Osteoblast (primary cell): Measurements from ENCODE around the gene MCM5. TPM values are rescaled to one million over a fixed set of nuclear protein-coding genes. Genes with fewer than 3 reads are reported as not detected.

Source experiments
- DNase-seq: peaks from one replicate; pipeline ENCODE4 v3.0.0; 2011; ENCODE audit warnings: low spot score, mixed read lengths; ENCODE audit not compliant: insufficient read length; ENCODE audit errors: missing footprints
- H2AFZ ChIP-seq: 2 replicates; pipeline ENCODE4 v1.6.0; 2011; ENCODE audit warnings: mild to moderate bottlenecking, low read length
- H3K27ac ChIP-seq: 2 replicates; pipeline ENCODE4 v1.5.1; 2011; ENCODE audit warnings: mild to moderate bottlenecking, low read depth, low read length, moderate library complexity
- H3K27me3 ChIP-seq: 2 replicates; pipeline ENCODE4 v1.6.0; 2012; ENCODE audit warnings: mild to moderate bottlenecking, control low read depth, inconsistent platforms, low read length, moderate library complexity; ENCODE audit not compliant: insufficient read depth
- H3K36me3 ChIP-seq: 2 replicates; pipeline ENCODE4 v1.5.1; 2011; ENCODE audit warnings: mild to moderate bottlenecking, low read length, control low read depth, moderate library complexity; ENCODE audit not compliant: insufficient read depth
- H3K4me1 ChIP-seq: 2 replicates; pipeline ENCODE4 v1.5.1; 2011; ENCODE audit warnings: mild to moderate bottlenecking, low read length, control low read depth, moderate library complexity; ENCODE audit not compliant: insufficient read depth
- H3K4me2 ChIP-seq: 2 replicates; pipeline ENCODE4 v1.6.0; 2011; ENCODE audit warnings: mild to moderate bottlenecking, low read length; ENCODE audit not compliant: insufficient read depth
- H3K4me3 ChIP-seq: fragments of 200-600 bp; sonication (generic); 3 replicates; pipeline ENCODE4 v1.5.1; 2012; ENCODE audit warnings: mild to moderate bottlenecking, low read length, inconsistent platforms; ENCODE audit not compliant: insufficient read depth
- H3K79me2 ChIP-seq: 2 replicates; pipeline ENCODE4 v1.6.0; 2012; ENCODE audit warnings: mild to moderate bottlenecking, low read length, control low read depth, inconsistent platforms; ENCODE audit not compliant: insufficient read depth
- H3K9me3 ChIP-seq: 2 replicates; pipeline ENCODE4 v1.5.1; 2011; ENCODE audit warnings: low read depth, low read length, control low read depth
- H4K20me1 ChIP-seq: 2 replicates; pipeline ENCODE4 v1.6.0; 2012; ENCODE audit warnings: mild to moderate bottlenecking, low read length, control low read depth; ENCODE audit not compliant: insufficient read depth
- CTCF ChIP-seq: IDR thresholded peaks from 2 replicates; pipeline ENCODE4 v1.5.1; 2011; ENCODE audit warnings: mild to moderate bottlenecking, low read depth, low read length, moderate library complexity; ENCODE audit errors: extremely low read depth
- total RNA-seq: library from RNA; depleted of rRNA; stranded (reverse); fragments of >200 nt; gene quantifications from 2 replicates; pipeline ENCODE4 v1.2.3, GENCODE V29; 2012

Gene MCM5
- total RNA-seq, 1 donor: 12.7 TPM

DNA sequence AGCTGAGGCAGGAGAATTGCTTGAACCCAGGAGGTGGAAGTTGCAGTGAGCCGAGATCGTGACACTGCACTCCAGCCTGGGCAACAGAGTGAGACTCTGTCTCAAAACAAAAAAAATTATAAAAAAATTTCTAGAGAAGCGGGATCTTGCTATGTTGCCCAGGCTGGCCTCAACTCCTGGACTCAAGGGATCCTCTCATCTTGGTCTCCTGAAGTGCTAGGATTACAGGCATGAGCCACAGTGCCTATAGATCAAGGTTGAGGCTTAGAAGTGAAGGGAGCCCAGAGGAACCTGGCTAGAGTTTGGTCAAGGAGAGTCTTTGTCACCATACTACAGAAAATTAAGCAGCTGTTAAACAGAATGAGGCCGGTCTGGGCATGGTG is 1.4 kb upstream of the MCM5 start:
- H3K4me2 ChIP-seq: no peak overlapping the region
- no peak overlapping the region for H3K4me3 ChIP-seq
- peaks cover 16% of the 10 kb centered on the region for H3K4me1 ChIP-seq
- peaks cover 20% of the 10 kb centered on the region for H3K36me3 ChIP-seq
- H3K79me2 ChIP-seq: peaks cover 5% of the 10 kb centered on the region
- no peak for DNase-seq
- H4K20me1 ChIP-seq: no peaks in the 10 kb centered on the region
- no peak for TF ChIP-seq CTCF
- H3K9me3 ChIP-seq: no peaks in the 10 kb centered on the region
- H3K27ac ChIP-seq: no peak overlapping the region
- H3K27me3 ChIP-seq: no peaks in the 10 kb centered on the region
- no peak overlapping the region for H2AFZ ChIP-seq

DNA sequence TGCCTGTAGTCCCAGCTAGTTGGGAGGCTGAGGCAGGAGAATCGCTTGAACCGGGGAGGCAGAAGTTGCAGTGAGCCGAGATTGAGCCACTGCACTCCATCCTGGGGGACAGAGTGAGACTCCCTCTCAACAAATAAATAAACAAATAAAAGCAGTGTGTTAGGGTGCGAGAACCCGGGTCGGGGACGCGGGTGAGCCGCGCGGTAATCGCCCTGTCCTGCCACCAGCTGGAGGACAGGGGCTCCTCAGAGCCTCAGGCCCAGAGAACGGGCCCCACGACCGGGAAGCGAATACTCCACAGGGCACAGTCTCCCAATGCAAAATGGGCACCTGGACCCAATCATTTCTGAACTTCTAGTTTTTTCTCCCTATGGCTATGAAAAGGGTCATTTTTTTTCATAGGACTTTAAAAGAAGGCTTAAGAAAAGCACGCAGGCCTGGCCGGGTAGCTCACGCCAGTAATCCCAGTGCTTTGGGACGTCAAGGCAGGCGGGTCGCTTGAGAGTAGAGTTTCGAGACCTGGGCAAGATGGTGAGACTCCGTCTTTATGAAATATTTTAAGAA is 744 bp upstream of the MCM5 start:
- no peaks in the 10 kb centered on the region for H3K9me3 ChIP-seq

GRCh38 chr22:35400501-35400790 is 506 bp downstream of the MCM5 start:
- Histone ChIP-seq H3K27ac (peak overlapping the region; percentile 69), H3K4me2 (peak overlapping the region; percentile 98), H2AFZ (peak overlapping the region; percentile 99), H4K20me1 (no peaks in the 10 kb centered on the region), H3K4me1 (peaks cover 12% of the 10 kb centered on the region), H3K79me2 (peaks cover 5% of the 10 kb centered on the region), H3K4me3 (peak overlapping the region; percentile 97), H3K36me3 (peaks cover 15% of the 10 kb centered on the region), H3K27me3 (no peaks in the 10 kb centered on the region), H3K9me3 (no peaks in the 10 kb centered on the region)
- DNase-seq: peak; percentile 86
- TF ChIP-seq CTCF: no peak

More for the DNA sequence above, 744 bp upstream of the MCM5 start:
- Histone ChIP-seq H3K27ac (peak overlapping the region; percentile 77), H3K4me1 (peaks cover 12% of the 10 kb centered on the region), H4K20me1 (no peaks in the 10 kb centered on the region), H3K36me3 (peaks cover 19% of the 10 kb centered on the region), H3K27me3 (no peaks in the 10 kb centered on the region), H3K4me3 (peak overlapping the region; percentile 97), H2AFZ (peak overlapping the region; percentile 100), H3K4me2 (peak overlapping the region; percentile 98), H3K79me2 (peaks cover 5% of the 10 kb centered on the region)
- peak; percentile 47 for DNase-seq
- TF ChIP-seq CTCF: no peak

DNA sequence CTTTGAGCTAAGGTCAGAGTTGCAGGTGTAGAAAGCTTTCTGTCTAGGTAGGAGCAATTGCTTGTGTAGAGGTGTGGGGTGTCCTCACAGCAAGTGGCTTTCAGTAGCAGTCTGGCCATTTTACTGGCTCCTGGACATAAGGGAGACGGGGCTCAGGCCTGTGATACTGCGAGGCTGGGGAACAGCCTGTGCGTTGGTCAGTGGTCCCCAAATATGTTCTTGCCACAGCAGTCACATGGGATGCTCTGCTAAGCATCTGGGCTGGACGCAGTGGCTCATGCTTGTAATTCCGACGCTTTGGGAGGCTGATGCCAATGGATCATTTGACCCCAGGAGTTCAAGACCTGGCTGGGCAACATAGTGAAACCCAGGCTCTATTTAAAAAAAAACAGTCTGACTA is 1.9 kb downstream of the MCM5 start:
- DNase-seq: no peak
- Histone ChIP-seq H3K79me2 (peaks cover 5% of the 10 kb centered on the region), H3K27ac (no peak overlapping the region), H3K4me3 (no peak overlapping the region), H3K36me3 (peaks cover 18% of the 10 kb centered on the region), H4K20me1 (no peaks in the 10 kb centered on the region), H3K4me1 (peaks cover 12% of the 10 kb centered on the region), H3K4me2 (no peak overlapping the region), H3K9me3 (no peaks in the 10 kb centered on the region), H2AFZ (no peak overlapping the region), H3K27me3 (no peaks in the 10 kb centered on the region)
- no peak for TF ChIP-seq CTCF
